ENCODE data around the gene GNA15.
"Not testable (repeated sequence)": the region's sequence is repeated elsewhere in the genome, so short reads cannot be mapped to it uniquely, and the experiment has no call there.

The GNA15 gene

GRCh38 chr19:3135961-3136683, at the start of gene GNA15:
GNA15 (plus strand) TSS chr19:3136033; CDS start chr19:3136451, 418 bp downstream.
- DNase-seq, result no peak

GRCh38 chr19:3087769-3088168, 48.1 kb upstream of the GNA15 start:
- no peak for DNase-seq

DNA sequence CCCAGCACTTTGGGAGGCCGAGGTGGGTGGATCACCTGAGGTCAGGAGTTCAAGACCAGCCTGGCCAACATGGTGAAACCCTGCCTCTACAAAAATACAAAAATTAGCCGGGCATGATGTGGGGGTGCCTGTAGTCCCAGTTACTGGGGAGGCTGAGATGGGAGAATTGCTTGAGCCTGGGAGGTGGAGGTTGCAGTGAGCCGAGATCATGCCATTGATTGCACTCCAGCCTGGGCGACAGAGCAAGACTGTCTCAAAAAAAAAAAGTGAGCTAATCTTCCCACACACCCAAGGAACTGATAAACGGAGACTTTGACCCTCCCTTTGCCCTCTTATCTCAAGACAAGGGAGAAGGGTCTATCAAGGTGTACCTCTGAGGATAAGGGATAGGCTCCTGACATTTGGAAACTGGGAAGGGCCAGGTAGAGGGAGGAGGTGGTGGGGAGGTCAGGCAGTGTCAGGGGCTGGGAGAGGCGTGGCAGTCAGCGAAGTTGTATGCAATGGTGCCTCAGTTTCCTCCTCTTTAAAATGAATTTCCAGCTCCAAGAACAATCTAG, 46.5 kb upstream of the GNA15 start:
- not testable (repeated sequence) for DNase-seq

DNA sequence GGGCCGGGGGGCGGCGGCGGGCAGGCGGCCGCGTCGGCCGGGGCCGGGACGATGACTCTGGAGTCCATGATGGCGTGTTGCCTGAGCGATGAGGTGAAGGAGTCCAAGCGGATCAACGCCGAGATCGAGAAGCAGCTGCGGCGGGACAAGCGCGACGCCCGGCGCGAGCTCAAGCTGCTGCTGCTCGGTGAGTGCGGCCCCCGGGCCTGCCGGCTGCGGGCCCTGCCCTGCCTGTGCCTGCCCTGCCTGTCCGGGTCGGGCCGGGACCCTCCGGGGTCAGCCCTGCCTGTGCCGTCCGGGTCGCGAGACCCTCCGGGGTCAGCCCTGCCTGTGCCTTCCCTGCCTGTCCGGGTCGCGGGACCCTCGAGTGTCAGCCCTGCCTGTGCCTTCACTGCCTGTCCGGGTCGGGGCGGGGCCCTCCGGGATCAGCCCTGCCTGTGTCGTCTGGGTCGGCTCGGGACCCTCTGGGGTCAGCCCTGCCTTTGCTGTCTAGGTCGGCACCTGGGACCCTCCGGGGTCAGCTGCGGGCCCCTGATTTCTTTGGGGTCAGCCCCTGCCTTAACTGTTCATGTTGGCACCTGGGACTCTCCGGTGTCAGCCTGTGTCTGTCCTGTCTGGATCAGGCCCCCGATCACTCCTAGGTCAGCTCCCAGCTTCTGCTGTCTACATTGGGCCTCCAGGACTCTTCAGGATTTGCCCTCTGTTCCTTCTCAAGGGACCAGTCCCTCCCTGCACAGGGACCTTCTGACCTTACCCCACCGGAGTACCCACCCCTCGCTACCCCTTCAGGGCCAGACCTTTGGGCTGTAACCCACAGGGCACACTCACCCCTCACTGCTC, 41.0 kb upstream of the GNA15 start:
- DNase-seq, result no peak

DNA sequence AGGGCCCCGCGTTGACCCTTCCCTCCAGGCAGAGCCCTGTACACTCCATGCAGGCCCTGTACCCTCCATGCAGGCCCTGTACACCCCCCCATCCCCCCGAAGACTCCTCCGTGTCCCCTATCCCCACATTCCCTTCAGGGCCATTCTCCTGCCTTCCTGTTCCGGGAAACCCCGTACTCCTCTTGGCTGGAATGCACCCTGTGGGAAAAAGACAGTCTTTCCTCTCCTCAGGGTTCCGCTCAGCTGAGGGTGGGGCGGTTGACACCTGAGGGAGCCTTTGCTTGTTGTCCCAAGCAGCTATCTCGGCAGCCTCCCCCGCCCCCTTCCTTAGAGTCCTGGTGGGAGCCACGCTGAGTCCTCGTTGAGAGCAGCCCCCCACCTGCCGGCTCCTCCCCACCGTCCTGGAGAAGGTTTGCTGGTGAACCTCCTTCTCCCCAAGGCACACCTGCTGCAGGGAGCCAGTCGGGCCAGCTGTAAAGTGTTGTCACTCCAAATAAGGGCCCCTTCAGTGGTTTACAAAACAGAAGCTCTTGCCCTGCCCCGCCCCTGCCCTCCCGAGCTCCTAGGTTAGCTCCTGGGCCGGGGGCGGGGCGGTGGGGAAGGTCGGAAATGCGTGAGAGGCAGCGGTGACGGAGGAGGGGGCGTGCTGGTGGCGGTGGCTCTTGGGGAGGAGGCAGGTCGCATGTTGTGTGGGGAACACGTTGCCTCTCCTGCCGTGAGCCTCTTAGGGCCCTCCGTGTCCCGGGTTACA, 40.2 kb upstream of the GNA15 start:
- no peak for DNase-seq

DNA sequence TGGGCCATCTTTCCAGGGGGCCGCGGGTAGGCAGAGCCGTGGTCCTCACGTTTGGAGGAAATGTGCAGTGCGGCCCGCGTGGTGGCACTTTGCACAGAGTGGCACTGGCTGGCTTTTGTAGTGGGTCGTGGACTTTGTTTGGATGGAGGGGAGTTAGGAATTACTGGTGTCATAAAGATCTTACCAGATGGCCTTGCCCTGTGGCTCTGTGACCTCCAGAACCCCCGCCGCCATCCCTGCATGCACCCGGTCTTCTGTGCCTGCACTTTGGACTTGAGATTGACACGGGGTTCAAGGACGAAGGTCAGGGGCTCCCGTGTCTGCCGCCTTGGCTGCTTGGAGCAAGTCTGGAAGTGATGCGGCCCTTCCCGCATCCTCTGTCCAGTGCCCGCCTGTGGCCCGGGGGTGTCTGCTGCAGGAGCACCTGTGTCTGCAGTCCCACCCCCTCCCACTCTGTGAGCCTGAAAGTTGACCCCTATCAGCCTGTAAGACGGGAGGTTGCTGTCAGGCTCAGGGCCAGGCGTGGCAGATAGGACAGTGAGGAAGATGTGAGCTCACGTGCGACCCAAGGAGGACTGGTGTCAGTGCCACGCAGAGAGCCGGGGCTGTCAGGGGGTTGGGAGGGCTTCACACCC, 39.4 kb upstream of the GNA15 start:
- no peak for DNase-seq

GRCh38 chr19:3096902-3097326, 38.9 kb upstream of the GNA15 start:
- DNase-seq, result no peak

DNA sequence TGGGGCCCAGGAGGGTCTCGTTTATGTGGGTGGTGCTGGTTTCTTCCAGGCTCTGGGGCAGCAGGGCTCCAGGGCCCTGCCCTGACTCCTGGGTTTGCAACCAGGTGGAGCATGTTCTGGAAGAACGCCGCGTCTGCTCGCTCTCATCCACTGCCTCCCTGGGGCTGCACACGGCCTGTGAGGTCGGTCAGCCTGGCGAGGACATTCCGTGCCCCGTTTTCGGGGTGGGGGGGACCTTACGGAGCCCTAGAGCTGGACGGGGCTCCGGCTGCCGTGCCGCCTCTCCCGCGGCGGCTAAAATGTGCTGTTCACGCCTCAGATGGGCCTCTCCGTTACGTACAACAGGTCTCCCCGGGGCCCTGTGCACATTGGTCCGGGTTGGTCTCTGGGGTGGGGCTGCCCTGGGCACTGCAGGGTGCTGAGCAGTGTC, 38.4 kb upstream of the GNA15 start:
- no peak for DNase-seq

DNA sequence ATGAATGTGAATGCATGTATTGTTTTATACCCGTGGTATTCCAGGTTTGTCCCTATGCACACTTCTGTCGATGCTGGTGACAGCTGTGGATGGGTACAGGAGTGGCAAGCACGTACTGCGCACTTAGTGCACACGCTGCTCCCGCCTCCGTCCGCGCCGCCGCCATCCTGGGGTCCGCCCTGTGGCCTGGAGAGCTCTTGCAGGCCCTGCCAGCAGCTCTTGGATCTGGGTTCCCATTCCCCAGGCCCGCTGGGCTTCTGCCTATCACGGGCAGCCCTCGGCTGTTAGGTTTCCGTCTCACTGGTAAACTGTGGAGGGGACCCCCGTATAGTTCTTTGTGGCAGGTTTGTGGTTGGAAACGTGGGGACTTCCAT, 37.7 kb upstream of the GNA15 start:
- DNase-seq, result no peak

GRCh38 chr19:3098515-3099346, 37.1 kb upstream of the GNA15 start:
- no peak for DNase-seq

DNA sequence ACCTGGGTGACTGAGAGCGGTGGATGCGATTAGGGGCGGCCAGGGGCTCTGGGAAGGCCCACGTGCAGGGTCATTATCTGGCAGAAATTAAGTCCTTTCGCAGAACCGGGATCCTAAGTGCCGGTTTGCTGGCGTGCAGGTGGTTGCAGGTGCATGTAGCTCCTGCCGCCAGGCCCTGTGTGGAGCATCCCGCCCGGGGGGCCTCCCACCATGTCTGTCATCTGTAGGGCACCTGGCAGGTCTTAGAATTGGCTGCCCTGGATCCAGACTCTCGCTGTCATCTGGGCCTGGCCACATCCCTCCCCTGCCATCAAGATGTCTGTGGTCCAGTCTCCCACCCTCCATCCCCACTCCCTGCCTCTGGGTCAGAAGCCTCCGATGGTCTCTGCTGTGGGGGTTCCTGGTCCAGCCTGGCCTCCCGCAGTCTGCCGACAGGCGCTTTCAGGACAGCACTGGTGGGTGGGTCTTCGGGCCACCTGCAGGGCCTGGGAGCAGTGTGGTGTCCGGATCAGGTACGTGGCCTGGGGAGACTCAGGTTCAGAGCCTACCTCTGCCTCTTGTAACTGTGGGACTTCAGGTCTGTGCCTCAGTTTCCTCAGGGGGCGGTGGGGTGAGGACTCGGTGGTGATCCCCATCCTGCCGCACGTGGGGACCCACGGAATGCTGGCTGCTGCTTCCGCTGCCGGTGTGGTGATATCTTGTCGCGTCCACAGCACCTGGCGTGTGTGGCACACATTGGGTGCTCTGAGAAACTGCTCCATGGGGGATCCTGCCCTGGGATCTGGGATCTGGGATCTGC, 36.3 kb upstream of the GNA15 start:
- DNase-seq, result no peak

DNA sequence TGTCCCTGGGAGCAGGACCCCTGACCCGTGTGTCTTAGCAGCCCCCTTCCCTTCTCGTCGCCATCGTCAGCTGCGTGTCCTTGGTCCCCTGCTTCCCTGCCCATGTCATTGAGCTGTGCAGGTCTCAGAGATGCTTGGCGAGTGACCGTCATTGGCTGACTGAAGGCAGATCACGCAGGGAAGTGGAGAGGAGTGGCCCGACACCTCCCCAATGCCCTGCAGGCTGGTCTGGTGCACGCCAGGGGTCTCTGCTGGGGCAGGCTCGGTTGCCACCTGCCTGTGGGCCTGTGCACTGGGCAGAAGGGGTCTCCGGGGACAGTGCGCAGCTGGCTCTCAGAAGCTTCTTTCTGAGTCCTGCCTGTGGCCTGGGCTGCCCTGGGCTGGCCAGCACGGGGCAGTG, 35.5 kb upstream of the GNA15 start:
- DNase-seq, result no peak

GRCh38 chr19:3100747-3101730, 34.8 kb upstream of the GNA15 start:
- DNase-seq, result no peak

GRCh38 chr19:3102239-3103140, 33.3 kb upstream of the GNA15 start:
- no peak for DNase-seq

DNA sequence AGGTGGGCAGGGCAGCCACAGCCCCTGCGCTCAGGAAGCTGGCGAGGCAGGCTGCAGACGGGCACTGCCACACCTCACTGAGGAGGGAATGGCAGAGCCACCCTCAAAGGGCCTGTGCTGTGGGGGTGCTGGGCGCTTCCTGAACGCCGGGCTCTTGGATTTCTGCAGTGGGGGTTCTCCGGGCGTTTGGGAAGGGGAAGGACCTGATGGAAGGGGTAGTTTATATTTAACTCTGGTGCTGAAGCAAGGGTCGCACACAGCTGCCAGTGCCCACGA, 31.2 kb upstream of the GNA15 start:
- DNase-seq, result no peak

DNA sequence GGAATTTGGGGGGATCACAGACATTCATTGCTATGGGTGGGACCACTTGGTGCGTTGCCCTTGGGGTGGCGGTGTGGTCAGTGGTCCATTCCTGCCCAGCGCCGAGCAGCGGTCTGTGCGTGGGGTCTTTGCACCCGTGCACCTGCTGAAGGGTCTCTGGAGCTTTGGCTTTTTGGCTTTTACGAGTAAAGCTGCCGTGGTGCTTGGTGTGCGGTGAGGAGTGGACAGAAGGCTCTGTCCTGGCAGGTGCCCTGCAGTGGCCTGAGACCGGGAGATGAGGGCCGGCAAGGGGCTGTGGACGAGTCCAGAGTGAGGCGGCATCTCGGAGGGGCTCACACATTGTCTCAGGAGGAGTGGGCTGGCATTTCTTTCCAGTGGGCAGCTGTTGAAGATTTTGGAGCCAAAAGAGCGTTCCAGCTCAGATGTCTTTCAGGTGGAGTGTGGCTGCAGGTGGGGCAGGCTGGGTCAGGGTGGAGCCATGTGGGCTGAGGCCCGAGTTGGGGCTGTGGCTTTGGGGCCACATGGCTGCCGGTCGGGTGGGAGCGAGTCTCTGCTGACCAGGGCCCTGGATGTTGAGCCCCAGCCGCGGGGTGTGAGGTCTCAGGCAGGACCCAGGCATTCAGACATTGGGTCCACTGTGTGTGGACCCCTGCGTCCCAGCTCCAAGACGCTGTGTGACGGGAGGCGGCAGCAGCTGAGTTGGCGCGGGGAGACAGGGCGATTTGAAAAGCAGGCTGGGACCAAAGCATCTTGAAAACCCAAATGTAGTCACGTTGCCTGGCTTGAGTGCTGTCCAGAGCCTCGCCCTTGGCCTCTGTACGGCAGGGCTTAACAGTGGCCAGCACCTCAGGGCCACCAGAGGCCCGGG, 30.0 kb upstream of the GNA15 start:
- no peak for DNase-seq

- no peak for DNase-seq
Measured at GRCh38 chr19:3106509-3107141, 29.2 kb upstream of the GNA15 start.
